GM23248 (cell line): ENCODE data around the gene PPP1R1B.

Experiments used
- EZH2 ChIP-seq: fragments of 200-600 bp; sonication (generic); IDR thresholded peaks from 2 replicates; pipeline ENCODE4 v1.6.1; 2018; ENCODE audit warnings: antibody characterized with exemption, mild to moderate bottlenecking; ENCODE audit not compliant: insufficient read depth, poor library complexity, severe bottlenecking
- EZH2phosphoT487 ChIP-seq: fragments of 200-600 bp; sonication (generic); IDR thresholded peaks from 2 replicates; pipeline ENCODE4 v1.6.1; 2018; ENCODE audit warnings: antibody characterized with exemption, moderate library complexity, mild to moderate bottlenecking, low read depth; ENCODE audit not compliant: insufficient read depth

DNA sequence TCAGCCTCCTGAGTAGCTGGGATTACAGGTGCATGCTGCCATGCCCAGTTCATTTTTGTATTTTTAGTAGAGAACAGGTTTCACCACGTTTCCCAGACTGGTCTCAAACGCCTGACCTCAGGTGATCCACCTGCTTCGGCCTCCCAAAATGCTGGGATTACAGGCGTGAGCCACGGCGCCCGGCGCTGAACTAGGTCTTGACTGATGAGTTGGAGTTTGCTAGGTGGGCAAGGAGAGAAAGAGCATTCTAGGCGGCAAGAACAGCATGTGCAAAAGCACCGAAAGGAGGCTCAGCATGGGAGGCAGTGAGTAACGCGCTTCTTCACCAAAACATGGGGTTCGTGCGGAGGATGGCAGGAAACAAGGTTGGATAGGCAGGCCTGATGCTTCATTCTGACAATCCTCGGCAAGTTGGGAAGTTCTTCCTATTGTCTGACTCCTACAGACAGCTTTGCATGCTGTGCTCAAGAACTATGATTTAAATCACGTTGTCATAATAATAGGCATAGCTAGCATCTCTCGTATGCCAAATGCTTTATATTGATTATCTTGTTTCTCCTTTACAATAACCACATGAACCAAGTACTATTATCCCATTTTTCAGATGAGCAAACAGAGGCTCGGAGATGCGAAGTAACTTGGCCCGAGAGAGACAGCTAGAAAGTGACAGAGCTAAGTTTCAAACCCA lies 45.5 kb upstream of the PPP1R1B start:
- TF ChIP-seq EZH2 (no peak), EZH2phosphoT487 (no peak)
